ENCODE results near the gene ZC3H12C.

The ZC3H12C gene

GRCh38 chr11:110077831-110078325 lies 15.3 kb upstream of the ZC3H12C start:
- Histone ChIP-seq H3K27me3 (ENCODE audit: insufficient read depth, low read length) (no peaks in the 10 kb centered on the region), H3K9me3 (ENCODE audit: insufficient read depth, low read depth, low read length) (peaks cover 12% of the 10 kb centered on the region), H3K36me3 (ENCODE audit: insufficient read depth, low read length) (no peaks in the 10 kb centered on the region), H3K9ac (ENCODE audit: low read depth, low read length) (no peak overlapping the region; the same call in 1 of the 2 replicates), H3K4me3 (ENCODE audit: low read length) (0 out of 2 replicates have a peak overlapping the region, but pooled peaks have one; percentile 16), H3K27ac (ENCODE audit: low read depth, low read length) (peak overlapping the region; percentile 75; the same call in 1 of the 2 replicates), H3K4me1 (ENCODE audit: insufficient read depth, low read length) (peaks cover 29% of the 10 kb centered on the region)
- 28% methylated on average over 6 of the region's 6 CpGs for WGBS

DNA sequence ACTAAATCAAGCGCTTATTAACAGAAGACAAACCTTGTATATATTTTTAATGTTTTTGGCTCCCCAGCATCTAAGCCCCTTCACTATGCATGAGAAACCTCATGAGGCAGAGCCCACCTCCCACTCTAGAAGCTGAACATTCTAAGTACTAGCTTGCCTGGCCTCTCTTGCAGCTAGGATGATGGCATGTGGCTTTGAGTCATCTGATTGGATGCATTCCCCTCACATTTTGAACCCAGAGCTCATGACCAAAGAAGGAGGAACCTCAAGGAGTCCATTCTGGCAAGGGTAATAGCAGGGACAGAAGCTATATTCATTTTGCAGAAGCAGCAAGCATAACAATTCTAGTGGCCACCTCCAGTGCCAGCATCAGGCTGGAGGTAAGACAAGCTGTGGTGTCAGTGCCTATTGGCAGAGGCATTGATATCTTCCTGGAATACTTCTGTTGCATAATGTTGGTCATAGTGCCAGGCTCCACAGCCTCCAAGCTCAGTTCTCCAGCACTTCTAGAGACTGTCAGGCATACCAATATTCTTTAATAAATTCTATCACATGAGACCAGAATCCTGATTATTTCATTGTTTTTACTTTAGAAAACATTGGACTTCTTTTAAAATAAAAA lies 14.2 kb upstream of the ZC3H12C start:
- Histone ChIP-seq H3K27me3 (ENCODE audit: insufficient read depth, low read length) (no peaks in the 10 kb centered on the region), H3K4me3 (ENCODE audit: low read length) (no peak overlapping the region), H3K27ac (ENCODE audit: low read depth, low read length) (no peak overlapping the region), H3K4me1 (ENCODE audit: insufficient read depth, low read length) (peaks cover 29% of the 10 kb centered on the region), H3K36me3 (ENCODE audit: insufficient read depth, low read length) (no peaks in the 10 kb centered on the region), H3K9me3 (ENCODE audit: insufficient read depth, low read depth, low read length) (peaks cover 12% of the 10 kb centered on the region), H3K9ac (ENCODE audit: low read depth, low read length) (no peak overlapping the region)
- no CpG with 5 or more reads among the region's 1 CpG for WGBS

DNA sequence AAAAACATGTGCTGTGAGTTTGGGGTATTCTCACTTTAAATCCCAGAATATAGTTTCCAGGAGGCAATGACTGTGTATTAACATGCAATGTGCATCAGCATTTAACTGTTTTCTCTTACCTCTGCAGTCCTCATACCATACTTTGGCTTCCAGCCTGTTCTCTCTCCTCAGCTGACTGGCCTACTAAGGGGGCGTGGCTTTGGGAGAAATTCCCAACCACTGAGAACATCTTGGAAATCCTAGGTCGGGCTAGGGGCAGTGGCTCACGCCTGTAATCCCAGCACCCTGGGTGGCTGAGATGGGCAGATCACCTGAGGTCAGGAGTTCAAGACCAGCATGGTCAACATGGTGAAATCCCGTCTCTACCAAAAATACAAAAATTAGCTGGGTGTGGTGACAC lies 13.5 kb upstream of the ZC3H12C start:
- Histone ChIP-seq H3K4me1 (ENCODE audit: insufficient read depth, low read length) (peaks cover 29% of the 10 kb centered on the region), H3K27ac (ENCODE audit: low read depth, low read length) (no peak overlapping the region), H3K4me3 (ENCODE audit: low read length) (no peak overlapping the region), H3K36me3 (ENCODE audit: insufficient read depth, low read length) (no peaks in the 10 kb centered on the region), H3K9me3 (ENCODE audit: insufficient read depth, low read depth, low read length) (peaks cover 12% of the 10 kb centered on the region), H3K27me3 (ENCODE audit: insufficient read depth, low read length) (no peaks in the 10 kb centered on the region), H3K9ac (ENCODE audit: low read depth, low read length) (no peak overlapping the region)
- 95% methylated on average over 4 of the region's 4 CpGs for WGBS

- no peaks in the 10 kb centered on the region for H3K36me3 ChIP-seq (ENCODE audit: insufficient read depth, low read length)
- H3K4me3 ChIP-seq (ENCODE audit: low read length) = no peak overlapping the region
- no peak overlapping the region for H3K27ac ChIP-seq (ENCODE audit: low read depth, low read length)
- H3K4me1 ChIP-seq (ENCODE audit: insufficient read depth, low read length) = peaks cover 15% of the 10 kb centered on the region
- H3K9ac ChIP-seq (ENCODE audit: low read depth, low read length) = no peak overlapping the region
- H3K27me3 ChIP-seq (ENCODE audit: insufficient read depth, low read length) = no peaks in the 10 kb centered on the region
- WGBS = 93% methylated on average over 7 of the region's 7 CpGs
- peaks cover 12% of the 10 kb centered on the region for H3K9me3 ChIP-seq (ENCODE audit: insufficient read depth, low read depth, low read length)
Measured at GRCh38 chr11:110081462-110082376, 11.5 kb upstream of the ZC3H12C start.

DNA sequence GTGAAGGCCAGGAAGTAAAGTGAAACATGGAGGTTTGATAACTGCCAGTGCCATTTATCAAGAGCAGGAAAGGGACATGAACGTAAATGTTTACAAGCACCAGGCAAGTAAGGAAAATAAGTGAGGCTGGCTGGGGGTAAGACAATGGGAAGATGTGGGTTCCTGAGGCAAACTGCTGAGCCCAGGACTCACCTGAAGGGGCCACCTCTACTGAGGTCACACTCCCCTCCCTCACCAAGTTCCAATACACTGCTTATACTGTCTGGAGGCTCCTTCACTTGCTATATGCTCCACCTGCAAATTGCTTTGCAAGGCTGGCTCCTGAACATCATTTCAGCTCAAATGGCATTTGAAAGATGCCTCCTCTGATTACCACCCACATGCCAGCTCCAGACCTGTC lies 10.3 kb upstream of the ZC3H12C start:
- WGBS = 93% methylated on average over 1 of the region's 1 CpG
- H3K9ac ChIP-seq (ENCODE audit: low read depth, low read length) = no peak overlapping the region
- peaks cover 12% of the 10 kb centered on the region for H3K9me3 ChIP-seq (ENCODE audit: insufficient read depth, low read depth, low read length)
- H3K4me1 ChIP-seq (ENCODE audit: insufficient read depth, low read length) = peaks cover 3% of the 10 kb centered on the region
- no peak overlapping the region for H3K27ac ChIP-seq (ENCODE audit: low read depth, low read length)
- H3K4me3 ChIP-seq (ENCODE audit: low read length) = no peak overlapping the region
- H3K36me3 ChIP-seq (ENCODE audit: insufficient read depth, low read length) = no peaks in the 10 kb centered on the region
- H3K27me3 ChIP-seq (ENCODE audit: insufficient read depth, low read length) = no peaks in the 10 kb centered on the region

DNA sequence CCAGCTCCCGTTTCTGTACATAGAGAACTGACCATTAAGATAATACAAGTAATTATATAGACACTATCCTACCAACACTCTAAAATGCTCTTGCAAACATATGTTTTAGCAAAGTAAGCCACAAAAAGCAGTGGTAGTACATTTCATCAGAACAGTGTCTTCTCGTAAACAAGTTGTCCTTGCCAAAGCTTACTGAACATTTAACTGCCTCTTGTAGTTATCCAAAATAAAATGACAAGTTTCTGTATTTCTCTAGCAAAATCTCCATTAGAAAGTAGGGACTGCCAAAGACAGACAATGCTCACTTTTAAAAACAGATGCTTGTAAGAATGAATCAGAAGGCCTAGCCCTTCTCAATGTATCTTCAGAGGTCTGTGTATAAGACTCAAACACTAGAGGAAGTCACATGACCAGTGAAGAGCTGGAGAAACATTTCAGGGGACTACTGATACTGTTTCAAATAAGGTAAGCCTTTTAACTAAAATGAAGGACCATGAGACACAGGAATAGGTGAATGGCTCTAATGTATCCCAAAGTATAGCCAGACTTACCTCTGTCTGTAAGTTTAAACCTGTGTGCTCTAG lies 7.8 kb upstream of the ZC3H12C start:
- WGBS = 100% methylated on average over 1 of the region's 2 CpGs

DNA sequence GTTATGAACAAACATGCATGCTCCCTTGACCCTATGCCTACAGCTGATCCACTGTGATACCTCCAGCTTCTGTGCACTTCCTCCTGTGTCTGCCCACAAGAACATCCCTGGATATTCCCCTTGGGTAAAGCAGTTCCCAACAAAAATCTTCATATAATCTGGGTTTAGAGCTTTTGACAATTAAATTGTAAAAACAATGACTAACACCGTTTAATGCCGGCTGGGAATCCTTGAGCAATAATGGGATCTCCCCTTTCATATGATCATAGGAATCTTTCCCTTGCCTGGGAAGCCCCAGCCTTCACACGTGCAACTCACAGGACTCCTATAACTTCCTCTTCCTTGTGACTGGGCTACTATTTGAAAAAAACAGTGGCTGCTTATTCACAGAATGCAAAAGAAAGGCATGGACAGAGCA lies 6.3 kb upstream of the ZC3H12C start:
- H3K9me3 ChIP-seq (ENCODE audit: insufficient read depth, low read depth, low read length) = no peaks in the 10 kb centered on the region
- no peak overlapping the region for H3K4me3 ChIP-seq (ENCODE audit: low read length)
- H3K9ac ChIP-seq (ENCODE audit: low read depth, low read length) = no peak overlapping the region
- H3K27me3 ChIP-seq (ENCODE audit: insufficient read depth, low read length) = peaks cover 25% of the 10 kb centered on the region
- no peaks in the 10 kb centered on the region for H3K36me3 ChIP-seq (ENCODE audit: insufficient read depth, low read length)
- WGBS = 85% methylated on average over 3 of the region's 3 CpGs
- 0 out of 2 replicates have a peak, but pooled peaks cover 2% of the 10 kb centered on the region for H3K4me1 ChIP-seq (ENCODE audit: insufficient read depth, low read length)
- no peak overlapping the region for H3K27ac ChIP-seq (ENCODE audit: low read depth, low read length)

More for the DNA sequence above, 7.8 kb upstream of the ZC3H12C start:
- H3K27ac ChIP-seq (ENCODE audit: low read depth, low read length) = no peak overlapping the region
- no peak overlapping the region for H3K4me3 ChIP-seq (ENCODE audit: low read length)
- H3K36me3 ChIP-seq (ENCODE audit: insufficient read depth, low read length) = no peaks in the 10 kb centered on the region
- no peaks in the 10 kb centered on the region for H3K4me1 ChIP-seq (ENCODE audit: insufficient read depth, low read length)
- no peak overlapping the region for H3K9ac ChIP-seq (ENCODE audit: low read depth, low read length)
- no peaks in the 10 kb centered on the region for H3K9me3 ChIP-seq (ENCODE audit: insufficient read depth, low read depth, low read length)
- H3K27me3 ChIP-seq (ENCODE audit: insufficient read depth, low read length) = peaks cover 9% of the 10 kb centered on the region; the same call in 1 of the 2 replicates

- Histone ChIP-seq H3K4me1 (ENCODE audit: insufficient read depth, low read length) (0 out of 2 replicates have a peak, but pooled peaks cover 4% of the 10 kb centered on the region), H3K27me3 (ENCODE audit: insufficient read depth, low read length) (peaks cover 30% of the 10 kb centered on the region), H3K36me3 (ENCODE audit: insufficient read depth, low read length) (no peaks in the 10 kb centered on the region), H3K27ac (ENCODE audit: low read depth, low read length) (no peak overlapping the region), H3K9ac (ENCODE audit: low read depth, low read length) (no peak overlapping the region), H3K9me3 (ENCODE audit: insufficient read depth, low read depth, low read length) (no peaks in the 10 kb centered on the region), H3K4me3 (ENCODE audit: low read length) (no peak overlapping the region)
- WGBS = 93% methylated on average over 5 of the region's 5 CpGs
Measured at GRCh38 chr11:110087812-110088534, 5.2 kb upstream of the ZC3H12C start.

DNA sequence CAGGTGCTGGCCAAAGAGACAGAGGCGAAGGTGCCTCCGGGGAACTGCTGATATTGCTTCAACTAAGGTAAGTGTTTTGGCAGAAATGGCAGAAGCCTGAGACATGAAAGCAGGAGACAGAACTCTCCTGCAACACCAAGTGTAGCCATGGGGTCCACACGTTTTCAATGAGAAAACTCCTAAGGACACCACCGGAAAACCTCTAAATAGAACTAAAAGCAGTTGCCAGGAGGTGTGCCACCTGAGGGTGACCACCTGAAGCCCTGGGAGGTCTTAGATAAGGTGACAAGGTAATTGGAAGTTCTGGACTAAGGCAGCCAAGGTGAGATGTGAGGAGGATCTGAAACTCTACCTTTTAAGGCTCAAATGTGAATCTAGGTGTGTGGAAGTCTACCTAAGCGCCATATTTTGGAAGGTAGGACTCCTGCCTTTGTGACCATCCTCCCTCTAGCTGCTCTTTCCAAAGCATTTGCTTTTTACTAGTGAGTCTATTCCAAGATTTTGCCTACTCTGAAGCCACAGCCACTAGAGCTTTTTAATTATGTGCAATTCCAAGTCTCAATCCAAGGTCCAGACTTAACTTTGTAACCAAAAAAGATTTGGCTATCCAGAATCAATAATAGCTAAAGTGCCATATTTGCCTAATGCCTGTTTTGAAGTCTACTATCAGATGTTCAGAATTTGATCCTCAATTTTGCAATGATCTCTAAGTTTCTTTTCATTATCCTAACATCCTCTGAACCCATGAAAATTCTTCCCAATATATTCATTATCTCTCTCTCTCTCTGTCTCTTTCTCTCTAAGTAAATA lies 4.5 kb upstream of the ZC3H12C start:
- no peak overlapping the region for H3K9ac ChIP-seq (ENCODE audit: low read depth, low read length)
- 88% methylated on average over 5 of the region's 5 CpGs for WGBS
- H3K27me3 ChIP-seq (ENCODE audit: insufficient read depth, low read length) = peaks cover 32% of the 10 kb centered on the region
- no peaks in the 10 kb centered on the region for H3K9me3 ChIP-seq (ENCODE audit: insufficient read depth, low read depth, low read length)
- H3K4me3 ChIP-seq (ENCODE audit: low read length) = no peak overlapping the region
- no peaks in the 10 kb centered on the region for H3K36me3 ChIP-seq (ENCODE audit: insufficient read depth, low read length)
- no peak overlapping the region for H3K27ac ChIP-seq (ENCODE audit: low read depth, low read length)
- 0 out of 2 replicates have a peak, but pooled peaks cover 4% of the 10 kb centered on the region for H3K4me1 ChIP-seq (ENCODE audit: insufficient read depth, low read length)

Data from HUES64 (cell line).